ENCODE data around the gene DNM3. TPM values are rescaled to one million over a fixed set of nuclear protein-coding genes. Genes with fewer than 3 reads are reported as not detected.
A peak's percentile ranks its signal among the peaks of the same experiment; 100 is the strongest.

The DNM3 gene
- total and polyA plus RNA-seq, 2 experiments from 2014 or later, result 0.11 to 1.4 TPM

DNA sequence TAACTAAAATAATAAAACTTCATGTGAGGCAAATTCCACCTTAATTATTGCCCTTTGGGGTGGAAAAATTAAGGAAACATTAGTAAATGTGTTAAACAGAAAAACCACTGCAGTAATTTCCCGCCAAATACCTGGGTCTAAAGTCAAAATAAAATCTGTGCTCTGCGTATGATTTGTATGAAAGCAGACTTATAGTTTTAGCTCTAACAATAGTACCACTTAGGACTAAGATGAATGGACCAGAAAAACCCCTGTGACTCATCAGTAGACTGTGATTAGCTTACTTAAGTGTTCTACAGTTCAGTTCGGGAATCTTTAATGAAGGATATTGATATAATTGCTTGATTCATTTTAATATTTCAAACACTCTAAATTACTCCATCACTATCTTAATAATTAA is 555.9 kb downstream of the DNM3 start:
- peaks cover 62% of the 10 kb centered on the region for H3K4me1 ChIP-seq (ENCODE audit: insufficient read depth)
- in situ Hi-C loops (cut with MboI), result no loop called here
- DNase-seq, result peak; percentile 75
- no peaks in the 10 kb centered on the region for H3K9me3 ChIP-seq (ENCODE audit: low read depth)
- H3K79me2 ChIP-seq (ENCODE audit: insufficient read depth), result no peaks in the 10 kb centered on the region
- WGBS, 2 experiments (ENCODE audit: low coverage in 1 of 2, low lambda C conversion rate in 2 of 2, missing lambda C conversion rate in 2 of 2), result 29 to 32% methylated on average over 3 of the region's 3 CpGs
- no peaks in the 10 kb centered on the region for H4K20me1 ChIP-seq (ENCODE audit: insufficient read depth)
- H3K9ac ChIP-seq, result no peak overlapping the region
- no peak overlapping the region for H2AFZ ChIP-seq
- peaks cover 21% of the 10 kb centered on the region for H3F3A ChIP-seq (ENCODE audit: insufficient read depth)
- H3K4me2 ChIP-seq (ENCODE audit: unreplicated experiment), result peak overlapping the region; percentile 15
- no peaks in the 10 kb centered on the region for H3K27me3 ChIP-seq (replicated peaks; ENCODE audit: insufficient read depth)
- no peaks in the 10 kb centered on the region for H3K36me3 ChIP-seq (ENCODE audit: low read depth)
- H3K9me2 ChIP-seq (ENCODE audit: insufficient read depth), result no peaks in the 10 kb centered on the region
- TF ChIP-seq EZH2phosphoT487 (IDR thresholded peaks at IDR 0.05; ENCODE audit: insufficient read depth, low read depth) (no peak), EZH2 (IDR thresholded peaks at IDR 0.05; ENCODE audit: insufficient read depth, poor library complexity, severe bottlenecking) (no peak)
- H3K4me3 ChIP-seq, result no peak overlapping the region
- H3K27ac ChIP-seq, result peak overlapping the region; percentile 87; the same call in 1 of the 2 replicates

DNA sequence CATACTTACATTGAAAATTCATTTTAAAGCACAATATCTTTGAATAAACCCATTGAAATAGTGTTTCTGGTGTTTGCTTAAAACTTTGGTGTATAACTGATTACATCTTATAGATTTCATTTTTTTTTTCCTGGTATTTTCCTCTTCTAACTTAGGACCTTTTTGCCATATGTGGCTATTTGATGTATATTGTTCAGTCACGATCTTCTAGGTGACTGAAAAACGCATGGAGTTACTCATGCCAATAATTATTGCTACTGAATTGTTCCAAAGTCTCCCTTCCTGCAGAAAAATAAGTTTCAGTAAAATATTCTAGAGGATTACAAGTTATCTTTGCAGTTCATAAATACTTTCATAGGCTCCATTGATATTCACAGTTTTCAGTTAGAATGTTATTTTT is 556.3 kb downstream of the DNM3 start:
- no peaks in the 10 kb centered on the region for H3K9me3 ChIP-seq (ENCODE audit: low read depth)
- H3K4me3 ChIP-seq, result no peak overlapping the region
- H2AFZ ChIP-seq, result no peak overlapping the region
- no peak overlapping the region for H3K9ac ChIP-seq
- H3K27me3 ChIP-seq (replicated peaks; ENCODE audit: insufficient read depth), result no peaks in the 10 kb centered on the region
- no peaks in the 10 kb centered on the region for H4K20me1 ChIP-seq (ENCODE audit: insufficient read depth)
- WGBS, 2 experiments (ENCODE audit: low coverage in 1 of 2, low lambda C conversion rate in 2 of 2, missing lambda C conversion rate in 2 of 2), result 14 to 18% methylated on average over 2 of the region's 2 CpGs
- peaks cover 21% of the 10 kb centered on the region for H3F3A ChIP-seq (ENCODE audit: insufficient read depth)
- H3K4me1 ChIP-seq (ENCODE audit: insufficient read depth), result peaks cover 62% of the 10 kb centered on the region
- H3K27ac ChIP-seq, result peak overlapping the region; percentile 87
- no peak for DNase-seq
- in situ Hi-C loops (cut with MboI), result no loop called here
- peak overlapping the region; percentile 15 for H3K4me2 ChIP-seq (ENCODE audit: unreplicated experiment)
- H3K79me2 ChIP-seq (ENCODE audit: insufficient read depth), result no peaks in the 10 kb centered on the region
- no peaks in the 10 kb centered on the region for H3K36me3 ChIP-seq (ENCODE audit: low read depth)
- H3K9me2 ChIP-seq (ENCODE audit: insufficient read depth), result no peaks in the 10 kb centered on the region
- TF ChIP-seq EZH2 (IDR thresholded peaks at IDR 0.05; ENCODE audit: insufficient read depth, poor library complexity, severe bottlenecking), result no peak
- no peak for TF ChIP-seq EZH2phosphoT487 (IDR thresholded peaks at IDR 0.05; ENCODE audit: insufficient read depth, low read depth)

DNA sequence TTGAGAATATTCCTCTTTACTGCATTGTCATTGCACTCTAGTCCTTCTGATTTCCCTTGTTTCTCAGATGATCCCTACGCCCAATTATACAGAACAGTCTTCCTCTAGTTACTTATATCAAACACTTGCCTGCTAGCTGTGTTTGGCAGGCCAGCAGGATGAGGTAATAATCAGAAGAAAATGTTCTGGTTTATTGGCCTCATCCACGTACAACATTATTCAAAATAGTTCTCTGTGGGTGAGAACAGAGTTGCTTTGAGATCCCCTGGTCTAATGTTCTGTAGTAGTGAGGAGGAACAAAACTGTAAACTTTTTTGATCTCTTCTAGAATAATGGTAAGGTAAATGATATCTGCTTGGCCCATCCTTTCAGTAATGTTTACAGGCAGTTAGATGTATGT is 556.9 kb downstream of the DNM3 start:
- peaks cover 57% of the 10 kb centered on the region for H3K4me1 ChIP-seq (ENCODE audit: insufficient read depth)
- H3K9me3 ChIP-seq (ENCODE audit: low read depth), result no peaks in the 10 kb centered on the region
- TF ChIP-seq EZH2phosphoT487 (IDR thresholded peaks at IDR 0.05; ENCODE audit: insufficient read depth, low read depth) (no peak), EZH2 (IDR thresholded peaks at IDR 0.05; ENCODE audit: insufficient read depth, poor library complexity, severe bottlenecking) (no peak)
- DNase-seq, result peak; percentile 53
- H3K36me3 ChIP-seq (ENCODE audit: low read depth), result no peaks in the 10 kb centered on the region
- 18 to 27% methylated on average over 2 of the region's 2 CpGs for WGBS, 2 experiments (ENCODE audit: low coverage in 1 of 2, low lambda C conversion rate in 2 of 2, missing lambda C conversion rate in 2 of 2)
- H3K27me3 ChIP-seq (replicated peaks; ENCODE audit: insufficient read depth), result no peaks in the 10 kb centered on the region
- peak overlapping the region; percentile 87 for H3K27ac ChIP-seq
- peak overlapping the region; percentile 56 for H2AFZ ChIP-seq
- peak overlapping the region; percentile 72 for H3K4me2 ChIP-seq (ENCODE audit: unreplicated experiment)
- H3K9ac ChIP-seq, result peak overlapping the region; percentile 64; the same call in 1 of the 2 replicates
- H3F3A ChIP-seq (ENCODE audit: insufficient read depth), result peaks cover 21% of the 10 kb centered on the region
- no peaks in the 10 kb centered on the region for H4K20me1 ChIP-seq (ENCODE audit: insufficient read depth)
- no peaks in the 10 kb centered on the region for H3K9me2 ChIP-seq (ENCODE audit: insufficient read depth)
- in situ Hi-C loops (cut with MboI), result no loop called here
- no peaks in the 10 kb centered on the region for H3K79me2 ChIP-seq (ENCODE audit: insufficient read depth)
- peak overlapping the region; percentile 48; the same call in 1 of the 2 replicates for H3K4me3 ChIP-seq

DNA sequence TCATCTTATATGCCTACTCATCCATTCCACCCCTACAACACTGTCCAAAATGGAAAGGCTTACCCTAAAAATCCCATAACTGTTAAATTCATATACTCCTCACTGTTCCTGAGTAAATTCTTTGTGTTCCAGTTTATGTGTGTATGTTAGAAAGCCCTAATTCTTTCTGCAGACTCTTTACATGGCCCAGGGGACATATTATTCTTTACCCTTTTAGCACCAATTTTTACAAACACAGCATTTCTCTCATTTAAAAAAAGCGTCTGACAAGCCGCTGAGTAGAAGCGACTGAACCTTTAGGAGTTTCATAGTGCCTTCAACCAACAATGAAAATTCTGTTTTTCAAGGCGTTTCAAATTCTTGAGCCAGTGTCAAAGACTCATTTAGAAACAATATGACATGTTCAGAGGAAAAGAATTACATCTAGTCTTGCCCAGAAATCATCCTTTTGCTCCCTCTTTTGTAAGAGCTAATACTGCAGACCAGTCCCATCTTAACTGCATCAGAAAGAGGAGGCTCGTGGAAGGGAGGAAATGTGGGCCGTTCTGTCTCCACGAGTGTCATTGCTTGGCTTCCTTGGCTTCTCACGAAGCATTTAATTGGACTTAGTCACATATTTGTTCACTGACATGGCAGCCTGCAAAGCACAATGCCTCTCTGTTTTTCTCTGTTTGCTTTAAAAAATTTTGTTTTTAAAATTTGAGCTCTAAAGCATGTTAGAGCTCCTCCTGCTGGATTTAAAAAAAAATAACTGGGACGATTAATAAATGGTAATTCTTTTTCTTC is 557.9 kb downstream of the DNM3 start:
- Histone ChIP-seq H3K4me2 (ENCODE audit: unreplicated experiment) (peak overlapping the region; percentile 72), H3K36me3 (ENCODE audit: low read depth) (no peaks in the 10 kb centered on the region), H3F3A (ENCODE audit: insufficient read depth) (peaks cover 21% of the 10 kb centered on the region), H3K79me2 (ENCODE audit: insufficient read depth) (no peaks in the 10 kb centered on the region), H4K20me1 (ENCODE audit: insufficient read depth) (no peaks in the 10 kb centered on the region), H3K9me3 (ENCODE audit: low read depth) (no peaks in the 10 kb centered on the region), H3K27me3 (replicated peaks; ENCODE audit: insufficient read depth) (no peaks in the 10 kb centered on the region), H3K4me1 (ENCODE audit: insufficient read depth) (peaks cover 57% of the 10 kb centered on the region), H3K9ac (peak overlapping the region; percentile 64), H3K27ac (peak overlapping the region; percentile 87), H2AFZ (peak overlapping the region; percentile 56), H3K4me3 (peak overlapping the region; percentile 48), H3K9me2 (ENCODE audit: insufficient read depth) (no peaks in the 10 kb centered on the region)
- in situ Hi-C loops (cut with MboI), result no loop called here
- WGBS, 2 experiments (ENCODE audit: low coverage in 1 of 2, low lambda C conversion rate in 2 of 2, missing lambda C conversion rate in 2 of 2), result 1 to 2% methylated on average over 9 of the region's 9 CpGs
- TF ChIP-seq EZH2 (IDR thresholded peaks at IDR 0.05; ENCODE audit: insufficient read depth, poor library complexity, severe bottlenecking), result no peak
- TF ChIP-seq EZH2phosphoT487 (IDR thresholded peaks at IDR 0.05; ENCODE audit: insufficient read depth, low read depth), result no peak
- DNase-seq, result peak; percentile 98

Data from GM23248 (cell line).